Measurements from ENCODE around the gene SPATA13.

DNA sequence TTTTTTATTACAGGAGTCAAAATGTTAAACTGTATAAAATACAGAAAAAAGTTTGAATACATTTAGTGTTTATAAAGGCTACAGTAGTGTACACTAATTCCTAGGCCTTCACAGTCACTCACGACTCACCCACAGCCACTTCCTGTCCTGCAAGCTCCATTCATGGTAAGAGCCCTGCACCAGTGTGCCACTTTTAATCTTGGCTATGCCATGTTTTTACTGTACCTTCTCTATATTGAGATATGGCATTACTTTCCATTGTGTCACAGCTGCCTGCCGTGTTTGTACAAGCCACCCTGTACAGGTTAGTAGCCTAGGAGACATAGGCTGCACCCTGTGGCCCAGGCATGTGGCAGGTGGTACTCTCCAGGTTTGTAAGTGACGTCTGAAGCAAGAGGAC lies 180.9 kb downstream of the SPATA13 start:
- no peak for TF ChIP-seq JUN (IDR thresholded peaks at IDR 0.05; ENCODE audit: borderline replicate concordance, insufficient read depth, insufficient read length, low read depth)
- TF ChIP-seq EZH2 (IDR thresholded peaks at IDR 0.05; ENCODE audit: borderline replicate concordance, low read depth, low read length, severe bottlenecking) = no peak
- TF ChIP-seq, protein P1, sequence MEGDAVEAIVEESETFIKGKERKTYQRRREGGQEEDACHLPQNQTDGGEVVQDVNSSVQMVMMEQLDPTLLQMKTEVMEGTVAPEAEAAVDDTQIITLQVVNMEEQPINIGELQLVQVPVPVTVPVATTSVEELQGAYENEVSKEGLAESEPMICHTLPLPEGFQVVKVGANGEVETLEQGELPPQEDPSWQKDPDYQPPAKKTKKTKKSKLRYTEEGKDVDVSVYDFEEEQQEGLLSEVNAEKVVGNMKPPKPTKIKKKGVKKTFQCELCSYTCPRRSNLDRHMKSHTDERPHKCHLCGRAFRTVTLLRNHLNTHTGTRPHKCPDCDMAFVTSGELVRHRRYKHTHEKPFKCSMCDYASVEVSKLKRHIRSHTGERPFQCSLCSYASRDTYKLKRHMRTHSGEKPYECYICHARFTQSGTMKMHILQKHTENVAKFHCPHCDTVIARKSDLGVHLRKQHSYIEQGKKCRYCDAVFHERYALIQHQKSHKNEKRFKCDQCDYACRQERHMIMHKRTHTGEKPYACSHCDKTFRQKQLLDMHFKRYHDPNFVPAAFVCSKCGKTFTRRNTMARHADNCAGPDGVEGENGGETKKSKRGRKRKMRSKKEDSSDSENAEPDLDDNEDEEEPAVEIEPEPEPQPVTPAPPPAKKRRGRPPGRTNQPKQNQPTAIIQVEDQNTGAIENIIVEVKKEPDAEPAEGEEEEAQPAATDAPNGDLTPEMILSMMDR (IDR thresholded peaks at IDR 0.05; ENCODE audit: extremely low read depth in 1 of 2, insufficient read depth in 1 of 2, low read depth in 1 of 2, low read length in 2 of 2) = no peak
- no peak for TF ChIP-seq POLR2A (IDR thresholded peaks at IDR 0.05; ENCODE audit: low read depth, low read length)
- TF ChIP-seq POLR2AphosphoS5 (IDR thresholded peaks at IDR 0.05; ENCODE audit: insufficient read depth, low read depth, low read length) = no peak
- peak; percentile 27 for TF ChIP-seq FOS (IDR thresholded peaks at IDR 0.05; ENCODE audit: borderline replicate concordance, insufficient read depth, low read length)
- TF ChIP-seq GATA2 (IDR thresholded peaks at IDR 0.05; ENCODE audit: insufficient read depth, insufficient read length, low read depth, low read length) = no peak

All from endothelial cell of umbilical vein (primary cell).